Measurements from ENCODE around the gene FOXL1. TPM values are rescaled to one million over a fixed set of nuclear protein-coding genes. Genes with fewer than 3 reads are reported as not detected.

FOXL1 gene
- total RNA-seq, 3 donors from 2014 or later (not counting 1 experiment from before 2014, with no cell fraction given): 0.10 TPM; not detected in 2

DNA sequence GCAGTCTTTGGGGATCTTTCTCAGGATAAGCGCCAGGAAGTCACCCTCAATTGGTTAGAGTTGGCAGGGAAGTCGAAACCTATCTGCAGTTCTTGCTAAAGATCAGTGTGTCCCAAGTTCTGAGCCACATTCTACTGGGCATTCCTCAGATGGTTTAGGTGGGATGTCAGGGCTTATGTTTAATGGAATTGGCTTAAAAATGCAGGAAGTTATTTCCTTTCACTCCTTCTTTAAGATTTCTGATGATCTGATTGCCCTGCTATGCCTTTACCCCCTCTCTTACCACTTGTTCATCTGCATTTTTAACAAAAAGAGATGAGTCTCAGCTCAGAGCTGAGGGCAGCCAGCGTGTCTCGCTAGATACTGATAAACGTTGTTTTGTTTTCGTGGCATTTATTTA lies 30.8 kb downstream of the FOXL1 start:
- H3K9me3 ChIP-seq (ENCODE audit: control insufficient read depth, insufficient read depth, low read length): no peaks in the 10 kb centered on the region
- TF ChIP-seq, protein P1, sequence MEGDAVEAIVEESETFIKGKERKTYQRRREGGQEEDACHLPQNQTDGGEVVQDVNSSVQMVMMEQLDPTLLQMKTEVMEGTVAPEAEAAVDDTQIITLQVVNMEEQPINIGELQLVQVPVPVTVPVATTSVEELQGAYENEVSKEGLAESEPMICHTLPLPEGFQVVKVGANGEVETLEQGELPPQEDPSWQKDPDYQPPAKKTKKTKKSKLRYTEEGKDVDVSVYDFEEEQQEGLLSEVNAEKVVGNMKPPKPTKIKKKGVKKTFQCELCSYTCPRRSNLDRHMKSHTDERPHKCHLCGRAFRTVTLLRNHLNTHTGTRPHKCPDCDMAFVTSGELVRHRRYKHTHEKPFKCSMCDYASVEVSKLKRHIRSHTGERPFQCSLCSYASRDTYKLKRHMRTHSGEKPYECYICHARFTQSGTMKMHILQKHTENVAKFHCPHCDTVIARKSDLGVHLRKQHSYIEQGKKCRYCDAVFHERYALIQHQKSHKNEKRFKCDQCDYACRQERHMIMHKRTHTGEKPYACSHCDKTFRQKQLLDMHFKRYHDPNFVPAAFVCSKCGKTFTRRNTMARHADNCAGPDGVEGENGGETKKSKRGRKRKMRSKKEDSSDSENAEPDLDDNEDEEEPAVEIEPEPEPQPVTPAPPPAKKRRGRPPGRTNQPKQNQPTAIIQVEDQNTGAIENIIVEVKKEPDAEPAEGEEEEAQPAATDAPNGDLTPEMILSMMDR (IDR thresholded peaks at IDR 0.05): no peak
- no peaks in the 10 kb centered on the region for H3K9me3 Mint-ChIP-seq
- no peaks in the 10 kb centered on the region for H3K27me3 ChIP-seq (ENCODE audit: control insufficient read depth, insufficient read depth, low read length)
- H3K4me1 ChIP-seq (ENCODE audit: control insufficient read depth, insufficient read depth, low read length): peaks cover 7% of the 10 kb centered on the region
- no peaks in the 10 kb centered on the region for H3K36me3 Mint-ChIP-seq
- WGBS (ENCODE audit: insufficient coverage): 92% methylated on average over 6 of the region's 6 CpGs
- H3K36me3 ChIP-seq (ENCODE audit: control insufficient read depth, insufficient read depth, low read length): no peaks in the 10 kb centered on the region
- no peak overlapping the region for H3K4me3 ChIP-seq (ENCODE audit: low read length)
- H3K4me1 Mint-ChIP-seq: peaks cover 12% of the 10 kb centered on the region in 2 donors
- H3K27ac ChIP-seq (ENCODE audit: low read length): no peak overlapping the region
- ATAC-seq (no peak), DNase-seq (no peak)
- H3K4me3 Mint-ChIP-seq: no peak overlapping the region
- no peak overlapping the region for H3K27ac Mint-ChIP-seq
- H3K27me3 Mint-ChIP-seq (ENCODE audit: low read depth in 2 of 2): peaks cover 11 to 22% of the 10 kb centered on the region in 2 donors
- intact Hi-C loops (cut with micrococcal nuclease): no loop called here

DNA sequence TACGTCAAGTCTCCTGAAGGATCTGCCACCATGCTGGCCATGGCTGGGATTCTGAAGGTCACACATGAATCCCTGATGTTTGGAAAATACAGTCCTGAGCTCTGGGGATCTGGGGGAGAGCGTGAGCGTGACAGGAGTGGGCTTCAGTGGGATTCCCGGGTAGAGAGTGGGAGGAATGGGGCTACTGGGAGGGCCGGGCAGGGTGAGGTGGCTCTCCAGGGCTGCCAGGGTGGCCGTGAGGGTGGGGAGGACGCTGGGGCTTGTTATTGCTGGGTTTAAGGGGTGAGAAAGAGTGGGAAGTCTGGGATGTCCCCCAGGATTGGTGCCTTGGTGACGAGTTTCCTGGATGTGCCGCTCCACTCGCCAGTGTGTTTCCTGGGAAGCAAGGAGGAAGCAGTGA lies 31.3 kb downstream of the FOXL1 start:
- Histone ChIP-seq H3K4me3 (ENCODE audit: low read length) (no peak overlapping the region), H3K27ac (ENCODE audit: low read length) (no peak overlapping the region), H3K27me3 (ENCODE audit: control insufficient read depth, insufficient read depth, low read length) (no peaks in the 10 kb centered on the region), H3K36me3 (ENCODE audit: control insufficient read depth, insufficient read depth, low read length) (no peaks in the 10 kb centered on the region), H3K4me1 (ENCODE audit: control insufficient read depth, insufficient read depth, low read length) (peaks cover 3% of the 10 kb centered on the region), H3K9me3 (ENCODE audit: control insufficient read depth, insufficient read depth, low read length) (no peaks in the 10 kb centered on the region)
- Mint-ChIP-seq H3K4me1 (peaks cover 6 to 7% of the 10 kb centered on the region in 2 donors), H3K27me3 (ENCODE audit: low read depth in 2 of 2) (peaks cover 11 to 25% of the 10 kb centered on the region in 2 donors), H3K27ac (no peak overlapping the region), H3K4me3 (no peak overlapping the region), H3K36me3 (no peaks in the 10 kb centered on the region), H3K9me3 (no peaks in the 10 kb centered on the region)
- 80% methylated on average over 10 of the region's 10 CpGs for WGBS (ENCODE audit: insufficient coverage)
- ATAC-seq (no peak), DNase-seq (no peak)
- intact Hi-C loops (cut with micrococcal nuclease): no loop called here
- TF ChIP-seq, protein P1 (IDR thresholded peaks at IDR 0.05): no peak

DNA sequence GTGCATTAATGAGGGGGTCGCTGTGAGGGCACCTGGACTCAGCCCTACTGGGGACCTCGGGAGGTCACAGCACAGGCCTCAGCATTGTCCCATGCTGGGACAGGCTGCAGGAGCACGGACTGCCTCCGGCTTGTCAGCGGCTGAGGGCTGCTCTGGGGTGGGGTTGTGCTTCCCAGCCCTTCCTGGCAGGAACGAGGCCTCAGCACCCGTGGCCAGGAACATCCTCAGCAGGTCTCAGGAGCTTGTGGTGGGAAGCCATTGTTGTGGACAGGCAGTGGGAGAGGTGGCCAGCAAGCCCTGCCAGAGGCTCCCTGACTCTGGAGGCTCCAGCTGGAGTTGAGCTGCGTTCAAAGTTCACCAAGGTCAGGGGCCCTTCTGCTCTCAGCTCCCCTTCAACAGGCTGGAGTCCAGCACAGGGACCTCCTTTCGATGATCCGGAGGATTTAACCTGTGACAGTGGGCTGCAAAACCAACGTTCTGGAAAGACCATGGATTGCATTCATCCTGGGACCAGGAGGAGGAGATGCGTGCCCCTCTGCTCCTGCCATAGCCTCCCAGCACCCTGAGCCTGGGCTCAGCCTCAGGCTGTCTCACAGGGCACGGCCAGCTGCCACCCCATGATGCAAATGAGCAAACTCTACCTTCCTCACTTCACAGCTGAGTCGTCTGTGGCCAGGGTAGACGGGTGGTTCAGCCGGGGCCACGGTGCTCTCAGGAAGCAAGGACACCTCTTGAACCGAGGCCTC lies 32.6 kb downstream of the FOXL1 start:
- no peak overlapping the region for H3K4me3 ChIP-seq (ENCODE audit: low read length)
- Mint-ChIP-seq H3K27ac (no peak overlapping the region), H3K27me3 (ENCODE audit: low read depth in 2 of 2) (peaks cover 13 to 29% of the 10 kb centered on the region in 2 donors), H3K4me1 (no peaks in the 10 kb centered on the region), H3K9me3 (no peaks in the 10 kb centered on the region), H3K4me3 (no peak overlapping the region), H3K36me3 (no peaks in the 10 kb centered on the region)
- DNase-seq (no peak), ATAC-seq (no peak)
- no peaks in the 10 kb centered on the region for H3K36me3 ChIP-seq (ENCODE audit: control insufficient read depth, insufficient read depth, low read length)
- H3K4me1 ChIP-seq (ENCODE audit: control insufficient read depth, insufficient read depth, low read length): no peaks in the 10 kb centered on the region
- H3K27me3 ChIP-seq (ENCODE audit: control insufficient read depth, insufficient read depth, low read length): no peaks in the 10 kb centered on the region
- WGBS (ENCODE audit: insufficient coverage): 79% methylated on average over 18 of the region's 18 CpGs
- no peak overlapping the region for H3K27ac ChIP-seq (ENCODE audit: low read length)
- TF ChIP-seq, protein P1 (IDR thresholded peaks at IDR 0.05): no peak
- intact Hi-C loops (cut with micrococcal nuclease): no loop called here
- H3K9me3 ChIP-seq (ENCODE audit: control insufficient read depth, insufficient read depth, low read length): no peaks in the 10 kb centered on the region

DNA sequence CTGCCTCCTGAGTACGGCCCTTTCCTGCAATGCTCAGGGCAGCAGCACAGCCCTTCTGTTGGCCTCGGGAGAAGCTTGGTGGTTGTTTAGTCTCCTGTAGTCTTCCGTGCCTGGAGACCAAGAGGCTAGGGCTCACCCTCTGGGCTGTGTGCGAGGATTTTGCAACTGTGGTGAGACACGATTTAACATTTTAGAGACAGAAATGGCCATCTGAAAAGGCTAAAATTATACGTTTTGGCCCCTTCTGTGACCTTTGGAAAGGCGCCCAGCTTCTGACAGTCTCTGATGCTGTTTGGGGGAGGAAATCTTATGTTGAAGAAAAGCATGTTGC lies 33.1 kb downstream of the FOXL1 start:
- Histone ChIP-seq H3K4me3 (ENCODE audit: low read length) (no peak overlapping the region), H3K36me3 (ENCODE audit: control insufficient read depth, insufficient read depth, low read length) (no peaks in the 10 kb centered on the region), H3K4me1 (ENCODE audit: control insufficient read depth, insufficient read depth, low read length) (no peaks in the 10 kb centered on the region), H3K9me3 (ENCODE audit: control insufficient read depth, insufficient read depth, low read length) (no peaks in the 10 kb centered on the region), H3K27ac (ENCODE audit: low read length) (no peak overlapping the region), H3K27me3 (ENCODE audit: control insufficient read depth, insufficient read depth, low read length) (no peaks in the 10 kb centered on the region)
- DNase-seq (no peak), ATAC-seq (no peak)
- Mint-ChIP-seq H3K4me1 (no peaks in the 10 kb centered on the region), H3K9me3 (no peaks in the 10 kb centered on the region), H3K27me3 (ENCODE audit: low read depth in 2 of 2) (peaks cover 13 to 29% of the 10 kb centered on the region in 2 donors), H3K36me3 (no peaks in the 10 kb centered on the region), H3K4me3 (no peak overlapping the region), H3K27ac (no peak overlapping the region)
- TF ChIP-seq, protein P1 (IDR thresholded peaks at IDR 0.05): no peak
- intact Hi-C loops (cut with micrococcal nuclease): no loop called here
- 78% methylated on average over 7 of the region's 7 CpGs for WGBS (ENCODE audit: insufficient coverage)
